Prostate gland (tissue), 2 donors: ENCODE measurements around the gene CRB2. TPM values are rescaled to one million over a fixed set of nuclear protein-coding genes. Genes with fewer than 3 reads are reported as not detected.

Experiments used
- DNase-seq: peaks from one replicate; pipeline ENCODE4 v3.0.0-alpha.2; 2019; ENCODE audit warnings: low spot score
- H3K27ac ChIP-seq, 2 donors: fragments of 200-600 bp; sonication (generic); 2 replicates each; pipeline ENCODE4 v1.5.1; 2017 to 2019
- H3K27me3 ChIP-seq: fragments of 200-600 bp; sonication (generic); replicated peaks from 2 replicates; pipeline ENCODE4 v1.5.1; 2019; ENCODE audit not compliant: insufficient read depth
- H3K36me3 ChIP-seq, 2 donors: fragments of 200-600 bp; sonication (generic); 1 replicate in 1 of 2; 2 replicates in 1 of 2; pipeline versions ENCODE4 v1.5.1 to v1.8.1; 2017 to 2019
- H3K4me1 ChIP-seq: fragments of 200-600 bp; sonication (generic); replicated peaks from 2 replicates; pipeline ENCODE4 v1.5.1; 2019
- H3K4me3 ChIP-seq, 2 donors: fragments of 200-600 bp; sonication (generic); 2 replicates each; pipeline ENCODE4 v1.5.1; 2017 to 2019
- H3K9me3 ChIP-seq: fragments of 200-600 bp; sonication (generic); 2 replicates; pipeline ENCODE4 v1.5.1; 2017
- CTCF ChIP-seq, 4 experiments: fragments of 200-600 bp in 2 of 4; fragments of 450-650 bp in 2 of 4; sonication (generic) in 2 of 4; IDR thresholded peaks; 1 replicate in 3 of 4; 2 replicates in 1 of 4; pipeline ENCODE4 v1.5.1; 2016 to 2019; ENCODE audit warnings: antibody characterized with exemption in 4 of 4, mild to moderate bottlenecking in 2 of 4, moderate library complexity in 2 of 4
- POLR2A ChIP-seq: fragments of 450-650 bp; IDR thresholded peaks from one replicate; pipeline ENCODE4 v1.6.1; 2016; ENCODE audit warnings: antibody characterized with exemption, mild to moderate bottlenecking
- POLR2AphosphoS5 ChIP-seq: sonication (generic); formaldehyde crosslinking; IDR thresholded peaks from one replicate; pipeline ENCODE4 v1.6.1; 2017; ENCODE audit warnings: antibody characterized with exemption
- WGBS: methylation state at CpG from one replicate; pipeline ENCODE4 v1.1.5; 2018; 5-methylcytosine and 5-hydroxymethylcytosine counted together
- intact Hi-C: fragments of 100-400 bp; cut with DNase I; formaldehyde crosslinking; loops from one replicate; pipeline ENCODE4 v1.14.2; 2022
- total RNA-seq, 2 donors: library from RNA; depleted of rRNA; stranded (reverse); fragments of >200 nt; gene quantifications; one replicate each; pipeline ENCODE4 v1.1.0, GENCODE V29; 2016

Gene CRB2
- total RNA-seq, 2 donors from 2014 or later: 1.7 TPM; not detected in 1

- no peaks in the 10 kb centered on the region for H3K9me3 ChIP-seq
- H3K27ac ChIP-seq: no peak overlapping the region
- no peak overlapping the region for H3K4me3 ChIP-seq
- intact Hi-C loops: loop anchor here (10.0 kb wide), 1 partner anchor 318 kb away; no protein-coding TSS in a partner anchor
- DNase-seq: no peak
- no peaks in the 10 kb centered on the region for H3K36me3 ChIP-seq
- H3K4me1 ChIP-seq: no peaks in the 10 kb centered on the region
- TF ChIP-seq CTCF (IDR thresholded peaks at IDR 0.05): no peak
- TF ChIP-seq POLR2AphosphoS5: no peak
- TF ChIP-seq POLR2A: no peak
- WGBS: 43% methylated on average over 13 of the region's 13 CpGs
- H3K27me3 ChIP-seq: no peaks in the 10 kb centered on the region
These were observed 50.8 kb downstream of the CRB2 start for GRCh38 chr9:123406691-123407216.

DNA sequence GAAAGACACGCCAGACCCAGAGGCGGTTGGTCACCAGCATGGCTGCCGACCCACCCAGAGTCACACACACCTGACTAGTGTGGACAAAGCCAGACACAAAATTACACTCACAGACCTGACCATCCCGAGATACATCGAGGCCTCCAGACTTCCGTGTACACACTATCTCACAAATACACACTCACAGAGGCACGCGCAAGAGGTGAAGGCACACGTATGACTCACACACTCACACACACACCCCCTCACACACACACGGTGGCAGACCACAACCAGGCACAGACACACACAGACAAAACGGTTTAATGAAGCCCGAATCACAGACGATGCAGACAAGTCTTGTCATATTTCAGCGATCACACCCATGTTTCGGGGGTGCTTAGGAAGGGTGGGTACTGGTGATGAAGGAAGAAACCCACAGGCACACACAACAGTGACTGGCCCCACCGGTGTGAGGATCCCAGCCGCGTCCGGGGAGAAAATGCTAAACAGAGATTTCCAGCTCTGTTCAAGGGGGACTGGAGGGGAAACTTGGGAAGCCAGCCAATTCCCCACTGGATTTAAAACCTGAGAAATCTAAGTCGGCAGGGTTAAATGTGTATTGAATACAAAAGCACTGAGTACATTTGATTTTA is 51.3 kb downstream of the CRB2 start:
- Histone ChIP-seq H3K9me3 (no peaks in the 10 kb centered on the region), H3K27ac (no peak overlapping the region), H3K4me3 (no peak overlapping the region), H3K27me3 (no peaks in the 10 kb centered on the region), H3K36me3 (no peaks in the 10 kb centered on the region), H3K4me1 (no peaks in the 10 kb centered on the region)
- no peak for TF ChIP-seq POLR2AphosphoS5
- no peak for TF ChIP-seq CTCF (IDR thresholded peaks at IDR 0.05)
- no peak for TF ChIP-seq POLR2A
- intact Hi-C loops: loop anchor here (10.0 kb wide), 1 partner anchor 317 kb away; no protein-coding TSS in a partner anchor
- no peak for DNase-seq
- 63% methylated on average over 19 of the region's 20 CpGs for WGBS

DNA sequence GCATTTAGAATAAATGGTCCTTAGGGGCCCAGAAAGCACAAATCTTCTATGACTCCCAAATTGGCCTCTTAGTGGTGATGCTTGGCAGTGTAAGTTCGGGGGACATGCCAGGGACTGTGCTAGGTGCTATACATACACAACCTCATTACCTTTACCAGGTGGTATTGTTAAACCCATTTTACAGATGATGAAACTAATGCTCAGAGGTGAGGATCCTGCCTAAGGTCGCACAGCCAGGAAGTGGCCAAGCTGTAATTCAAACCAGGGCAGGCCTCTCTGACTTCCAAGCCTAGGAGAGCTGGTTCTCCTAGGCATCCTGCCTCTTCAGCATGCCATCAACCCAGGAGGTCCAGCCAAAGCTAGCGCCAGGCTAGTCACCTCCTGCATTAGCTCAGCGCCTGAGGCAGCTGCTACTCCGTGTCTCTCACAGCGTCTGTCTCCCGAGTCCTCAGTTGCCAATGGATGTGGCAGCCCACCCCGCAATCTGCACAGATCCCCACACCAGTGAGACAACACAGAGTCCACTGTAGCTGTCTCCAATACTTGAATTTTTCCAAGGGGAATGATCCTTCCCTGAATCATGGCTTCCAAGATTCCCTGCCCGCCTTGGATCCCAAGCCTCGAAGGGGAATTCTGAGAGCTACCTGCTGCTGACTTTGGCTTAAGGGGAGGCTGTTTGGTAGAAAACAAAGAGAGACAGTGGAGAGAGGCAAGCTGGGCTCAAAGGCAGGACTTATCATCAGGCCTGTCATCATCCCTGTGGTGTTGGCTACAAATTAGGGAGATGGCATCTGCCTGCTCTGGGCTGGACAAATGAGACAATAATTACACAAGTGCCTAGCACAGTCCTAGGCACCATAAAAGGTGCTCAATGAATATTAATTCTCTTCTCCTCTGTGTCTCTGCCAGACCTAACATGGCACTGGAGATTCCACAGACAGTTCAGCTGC is 52.6 kb downstream of the CRB2 start:
- H3K4me1 ChIP-seq: no peaks in the 10 kb centered on the region
- H3K36me3 ChIP-seq: no peaks in the 10 kb centered on the region
- no peak overlapping the region for H3K4me3 ChIP-seq
- H3K27ac ChIP-seq: no peak overlapping the region
- 98% methylated on average over 10 of the region's 10 CpGs for WGBS
- no peaks in the 10 kb centered on the region for H3K27me3 ChIP-seq
- H3K9me3 ChIP-seq: no peaks in the 10 kb centered on the region
- no peak for TF ChIP-seq POLR2A
- no peak for TF ChIP-seq POLR2AphosphoS5
- TF ChIP-seq CTCF (IDR thresholded peaks at IDR 0.05): no peak
- DNase-seq: no peak
- intact Hi-C loops: loop anchor here (10.0 kb wide), 1 partner anchor 316 kb away; no protein-coding TSS in a partner anchor

DNA sequence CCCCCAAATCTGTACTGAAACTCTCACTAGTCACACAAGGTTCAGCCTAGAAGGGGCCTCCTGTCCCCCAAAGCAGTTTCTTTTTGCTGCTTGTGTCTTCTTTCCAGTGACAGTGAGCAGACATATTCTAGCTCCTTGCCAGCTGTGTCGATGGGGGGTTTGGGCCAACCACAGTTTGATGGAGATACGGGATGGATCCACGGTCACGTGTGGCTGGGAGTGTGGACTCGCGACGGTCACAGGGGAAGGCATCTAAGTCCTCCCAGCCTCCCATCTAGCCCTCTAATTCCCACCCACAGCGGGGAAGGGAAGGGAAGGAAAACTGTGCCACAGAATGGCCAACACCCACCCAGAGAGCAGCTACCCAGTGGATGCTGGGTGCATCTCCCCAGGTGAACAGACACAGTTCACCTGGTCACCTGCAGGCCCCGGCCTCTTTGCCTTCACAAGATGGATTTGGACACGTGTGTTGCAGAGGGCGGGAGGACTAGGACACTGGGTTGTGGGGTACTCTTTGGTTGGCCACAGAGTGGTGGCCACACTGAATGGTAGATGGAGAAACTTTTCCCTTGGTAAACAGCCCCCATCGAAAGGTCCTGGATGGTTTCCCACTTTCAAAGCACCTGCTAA is 54.4 kb downstream of the CRB2 start:
- no peak overlapping the region for H3K27ac ChIP-seq
- no peak overlapping the region for H3K4me3 ChIP-seq
- WGBS: 90% methylated on average over 12 of the region's 12 CpGs

More for the DNA sequence above, 54.4 kb downstream of the CRB2 start:
- DNase-seq: no peak
- H3K36me3 ChIP-seq: no peaks in the 10 kb centered on the region
- H3K4me1 ChIP-seq: no peaks in the 10 kb centered on the region
- TF ChIP-seq POLR2A (no peak), CTCF (IDR thresholded peaks at IDR 0.05) (no peak), POLR2AphosphoS5 (no peak)
- H3K27me3 ChIP-seq: no peaks in the 10 kb centered on the region
- intact Hi-C loops: no loop called here
- no peaks in the 10 kb centered on the region for H3K9me3 ChIP-seq
